Pancreas (tissue), 10 donors: ENCODE measurements around the gene PRR3. TPM values are rescaled to one million over a fixed set of nuclear protein-coding genes. Genes with fewer than 3 reads are reported as not detected.
"Not testable (repeated sequence)": the region's sequence is repeated elsewhere in the genome, so short reads cannot be mapped to it uniquely, and the experiment has no call there.

Source experiments
- ATAC-seq, 4 donors: fragments of 200-7000 bp; cut with Tn5 transposase; one replicate each; pipeline versions ENCODE4 v1.8.0 to v1.9.1; 2020; ENCODE audit warnings: mild to moderate bottlenecking in 4 of 4, moderate library complexity in 4 of 4
- DNase-seq, 6 donors: peaks; one replicate each; pipeline ENCODE4 v3.0.0-alpha.2; 2020
- FAIRE-seq: peaks from 2 replicates; lab custom pipeline; 2012; peaks lifted over from hg19 to GRCh38; lab: Jason Lieb, UNC
- H3K27ac ChIP-seq, 4 donors: fragments of 200-600 bp; sonication (generic); 1 replicate in 3 of 4; 2 replicates in 1 of 4; pipeline versions ENCODE4 v1.5.0 to v1.8.0; 2020
- H3K27me3 ChIP-seq, 4 donors: fragments of 200-600 bp; one replicate each; pipeline ENCODE4 v1.8.0; 2021
- H3K36me3 ChIP-seq, 3 donors: fragments of 200-600 bp; sonication (generic) in 1 of 3; one replicate each; pipeline versions ENCODE4 v1.5.0 to v1.8.0; 2020 to 2021
- H3K4me1 ChIP-seq, 3 donors: fragments of 200-600 bp; one replicate each; pipeline ENCODE4 v1.8.0; 2021
- H3K4me3 ChIP-seq, 4 donors: fragments of 200-600 bp; sonication (generic) in 2 of 4; one replicate each; pipeline versions ENCODE4 v1.5.0 to v1.8.0; 2020 to 2021
- H3K9me3 ChIP-seq, 4 donors: fragments of 200-600 bp; one replicate each; pipeline ENCODE4 v1.8.0; 2021
- WGBS, 2 donors: extraction: QIAGEN DNeasy Blood & Tissue Kit; methylation state at CpG; one replicate each; pipeline ENCODE4 v1.1.7; 2013; 5-methylcytosine and 5-hydroxymethylcytosine counted together
- intact Hi-C, 3 donors: fragments of 100-400 bp; cut with DNase I; formaldehyde crosslinking; loops; one replicate each; pipeline versions ENCODE4 v1.11.1 to v1.14.2; 2022
- polyA plus RNA-seq, 2 donors: library from polyadenylated mRNA; stranded (reverse); fragments of 200-250 nt; gene quantifications; one replicate each; pipeline ENCODE4 v1.2.3, GENCODE V29; 2013
- total RNA-seq, 6 donors: library from RNA; stranded (reverse); fragmentation: NEBNext Ultra II Directional in 4 of 6; extraction: Animal tissue kit (Norgen Biotek cat#: 25700) in 4 of 6; gene quantifications; one replicate each; pipeline versions ENCODE4 v1.2.1 to v1.2.4, GENCODE V29; 2021 to 2023
- TF ChIP-seq, protein P1 (sequence below), 4 donors: fragments of 200-600 bp; sonication (generic) in 3 of 4; IDR thresholded peaks; one replicate each; pipeline versions ENCODE4 v1.5.0 to v1.8.0; 2021; ENCODE audit warnings: antibody characterized with exemption in 4 of 4
- donor health status: healthy with polysubstance abuse.
- donor health status: DM: no; HTN: no; CAD: no; lungs with moderate emphysema.
- donor health status: DM: no; HTN: no; CAD: no.
- donor health status: control.
- donor health status: control.
- donor health status: Bipolar disorder and iron deficiency.
- donor health status: DM: yes; HTN: yes; CAD: no.
- donor health status: DM: no; HTN: no; CAD: no.
- donor health status: DM: no; HTN: no; CAD: no.
- donor health status: DM: yes; HTN: yes; CAD: no.

Gene PRR3
- total and polyA plus RNA-seq, 8 donors: 2.2 to 8.7 (median 3.7) TPM

DNA sequence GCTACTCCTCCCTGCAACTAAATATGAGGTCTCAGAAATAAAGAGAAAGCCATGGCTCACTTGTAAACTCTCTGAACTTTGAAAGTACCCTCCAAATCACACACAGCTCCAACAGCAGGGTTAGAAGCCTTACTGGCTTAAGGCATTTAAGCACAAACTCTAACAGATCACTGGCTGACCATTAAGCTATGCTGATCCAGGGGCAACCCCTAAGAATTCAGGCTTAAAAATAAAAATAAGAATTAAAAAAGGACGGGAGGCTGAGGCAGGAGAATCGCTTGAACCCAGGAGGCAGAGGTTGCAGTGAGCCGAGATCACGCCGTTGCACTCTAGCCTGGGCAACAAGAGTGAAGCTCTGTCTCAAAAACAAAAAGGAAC, 45.9 kb upstream of the PRR3 start:
- Histone ChIP-seq H3K9me3 (no peaks in the 10 kb centered on the region), H3K27me3 (no peaks in the 10 kb centered on the region), H3K27ac (no peak overlapping the region), H3K36me3 (no peaks in the 10 kb centered on the region), H3K4me3 (no peak overlapping the region), H3K4me1 (no peaks in the 10 kb centered on the region)
- ATAC-seq: no peak
- WGBS, 2 donors: 73 to 75% methylated on average over 5 of the region's 5 CpGs
- no peak for FAIRE-seq
- TF ChIP-seq, protein P1, sequence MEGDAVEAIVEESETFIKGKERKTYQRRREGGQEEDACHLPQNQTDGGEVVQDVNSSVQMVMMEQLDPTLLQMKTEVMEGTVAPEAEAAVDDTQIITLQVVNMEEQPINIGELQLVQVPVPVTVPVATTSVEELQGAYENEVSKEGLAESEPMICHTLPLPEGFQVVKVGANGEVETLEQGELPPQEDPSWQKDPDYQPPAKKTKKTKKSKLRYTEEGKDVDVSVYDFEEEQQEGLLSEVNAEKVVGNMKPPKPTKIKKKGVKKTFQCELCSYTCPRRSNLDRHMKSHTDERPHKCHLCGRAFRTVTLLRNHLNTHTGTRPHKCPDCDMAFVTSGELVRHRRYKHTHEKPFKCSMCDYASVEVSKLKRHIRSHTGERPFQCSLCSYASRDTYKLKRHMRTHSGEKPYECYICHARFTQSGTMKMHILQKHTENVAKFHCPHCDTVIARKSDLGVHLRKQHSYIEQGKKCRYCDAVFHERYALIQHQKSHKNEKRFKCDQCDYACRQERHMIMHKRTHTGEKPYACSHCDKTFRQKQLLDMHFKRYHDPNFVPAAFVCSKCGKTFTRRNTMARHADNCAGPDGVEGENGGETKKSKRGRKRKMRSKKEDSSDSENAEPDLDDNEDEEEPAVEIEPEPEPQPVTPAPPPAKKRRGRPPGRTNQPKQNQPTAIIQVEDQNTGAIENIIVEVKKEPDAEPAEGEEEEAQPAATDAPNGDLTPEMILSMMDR (IDR thresholded peaks at IDR 0.05): no peak
- intact Hi-C loops: no loop called here
- DNase-seq: no peak

DNA sequence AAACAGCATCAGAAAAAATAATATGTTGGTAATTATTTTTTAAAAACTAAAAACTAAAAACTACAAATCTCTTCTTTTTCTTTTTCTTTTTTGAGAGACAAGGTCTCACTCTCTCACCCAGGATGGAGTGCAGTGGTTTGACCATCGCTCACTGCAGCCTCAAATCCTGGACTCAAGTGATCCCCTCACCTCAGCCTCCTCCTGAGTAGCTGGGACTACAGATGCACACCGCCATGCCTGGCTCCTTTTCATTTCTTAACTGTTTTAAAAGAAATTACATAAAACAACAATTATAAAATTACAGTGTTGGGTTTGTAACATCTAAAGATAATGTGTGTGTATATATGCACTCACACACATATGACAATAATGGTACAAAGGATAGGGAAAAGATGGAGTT, 43.6 kb upstream of the PRR3 start:
- no peaks in the 10 kb centered on the region for H3K9me3 ChIP-seq
- peaks cover 0 to 2% (median 0%) of the 10 kb centered on the region in 3 donors for H3K4me1 ChIP-seq
- no peaks in the 10 kb centered on the region for H3K36me3 ChIP-seq
- 87 to 93% methylated on average over 2 of the region's 2 CpGs for WGBS, 2 donors
- TF ChIP-seq, protein P1 (IDR thresholded peaks at IDR 0.05): no peak
- no peak overlapping the region for H3K27ac ChIP-seq
- H3K27me3 ChIP-seq: no peaks in the 10 kb centered on the region
- H3K4me3 ChIP-seq: no peak overlapping the region
- intact Hi-C loops: no loop called here
- FAIRE-seq: no peak
- ATAC-seq: no peak
- DNase-seq: no peak

DNA sequence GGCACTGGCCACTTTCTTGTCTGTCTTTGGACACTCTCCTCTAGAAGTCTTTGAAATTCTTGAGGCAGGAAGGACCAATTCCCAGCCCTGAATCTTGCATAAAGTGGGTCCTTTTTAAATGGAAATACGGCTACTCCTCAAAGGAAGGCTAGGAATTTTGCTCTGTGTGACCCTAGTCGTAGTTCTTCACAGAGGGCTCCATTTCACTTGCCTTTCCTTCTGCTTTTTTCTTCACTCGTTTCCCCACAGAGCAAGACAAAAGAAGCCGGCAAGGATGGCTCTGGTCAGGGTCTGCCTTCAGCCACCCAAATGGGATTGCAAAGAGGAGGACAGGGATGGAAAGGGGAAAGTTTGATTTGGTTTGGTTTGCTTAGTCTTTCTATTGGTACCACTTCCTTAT, 42.0 kb upstream of the PRR3 start:
- Histone ChIP-seq H3K9me3 (no peaks in the 10 kb centered on the region), H3K27ac (peak overlapping the region in 1 of 4 donors; percentile 33), H3K4me3 (no peak overlapping the region), H3K27me3 (no peaks in the 10 kb centered on the region), H3K36me3 (no peaks in the 10 kb centered on the region), H3K4me1 (peaks cover 0 to 2% (median 0%) of the 10 kb centered on the region in 3 donors)
- FAIRE-seq (no peak), ATAC-seq (no peak), DNase-seq (no peak)
- 51 to 60% methylated on average over 4 of the region's 4 CpGs for WGBS, 2 donors
- intact Hi-C loops: no loop called here
- TF ChIP-seq, protein P1 (IDR thresholded peaks at IDR 0.05): no peak

DNA sequence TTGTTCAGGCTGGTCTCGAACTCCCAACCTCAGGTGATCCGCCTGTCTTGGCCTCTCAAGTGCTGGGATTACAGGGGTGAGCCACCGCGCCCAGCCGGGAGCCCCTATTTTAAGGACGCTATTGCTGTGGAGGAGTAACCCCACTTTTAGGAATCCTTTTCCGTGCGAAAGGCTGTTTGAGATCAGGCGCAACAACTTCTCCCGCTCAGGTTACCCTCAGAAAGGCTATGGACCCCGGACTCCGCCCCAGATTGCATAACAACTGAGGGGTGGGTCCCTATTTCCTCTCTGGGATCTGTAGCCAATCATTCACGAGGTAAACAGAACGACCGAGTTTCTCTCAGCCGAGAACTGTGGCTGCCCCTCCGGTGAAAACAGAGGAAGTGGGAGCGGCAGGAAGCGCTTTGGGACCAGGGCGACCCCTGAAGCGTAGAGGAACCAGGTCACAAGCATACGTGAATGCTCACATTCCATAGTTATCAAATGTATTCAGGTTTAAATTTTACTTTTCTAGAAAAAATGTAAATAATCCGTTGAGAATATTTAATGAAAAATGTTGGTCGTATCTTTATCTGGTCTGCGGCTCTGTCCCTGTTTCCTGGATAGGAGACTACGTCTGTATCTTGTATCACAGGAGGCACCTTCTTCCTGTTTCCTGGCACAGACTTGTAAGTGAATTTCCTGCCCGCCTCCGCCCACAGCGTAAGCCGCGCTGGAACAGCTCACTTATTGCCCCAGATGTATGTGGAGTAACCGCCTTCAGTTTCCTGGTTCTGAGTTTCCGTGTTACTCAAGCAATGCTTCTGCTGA, 40.9 kb upstream of the PRR3 start:
- H3K4me3 ChIP-seq: peak overlapping the region in 3 of 4 donors; percentile 23 to 48 (median 37)
- FAIRE-seq: peak; percentile 54
- intact Hi-C loops: no loop called here

DNA sequence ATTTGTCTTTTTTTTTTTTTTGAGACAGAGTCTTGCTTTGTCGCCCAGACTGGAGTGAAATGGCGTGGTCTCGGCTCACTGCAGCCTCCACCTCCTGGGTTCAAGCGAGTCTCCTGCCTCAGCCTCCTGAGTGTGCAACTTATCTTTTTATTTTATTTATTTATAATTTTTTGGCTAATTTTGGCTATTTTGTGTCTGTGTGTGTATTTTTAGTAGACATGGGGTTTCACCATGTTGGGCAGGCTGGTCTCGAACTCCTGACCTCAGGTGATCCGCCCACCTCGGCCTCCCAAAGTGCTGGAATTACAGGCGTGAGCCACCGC, 40.4 kb upstream of the PRR3 start:
- 67% methylated on average over 9 of the region's 9 CpGs for WGBS, 2 donors
- Histone ChIP-seq H3K27ac (peak overlapping the region; percentile 79 to 95 (median 92)), H3K4me3 (peak overlapping the region in 3 of 4 donors; percentile 23 to 48 (median 37))
- FAIRE-seq, DNase-seq, H3K36me3 ChIP-seq, H3K9me3 ChIP-seq, H3K4me1 ChIP-seq, ATAC-seq, intact Hi-C loops, H3K27me3 ChIP-seq: not testable (repeated sequence)

More for the DNA sequence above, 40.9 kb upstream of the PRR3 start:
- peaks cover 0 to 2% (median 0%) of the 10 kb centered on the region in 3 donors for H3K4me1 ChIP-seq
- H3K27me3 ChIP-seq: no peaks in the 10 kb centered on the region
- 1 to 3% methylated on average over 33 of the region's 33 CpGs for WGBS, 2 donors
- DNase-seq: peak; percentile 79 to 92 (median 88)
- peak; percentile 96 to 98 (median 98) for ATAC-seq
- H3K9me3 ChIP-seq: no peaks in the 10 kb centered on the region
- H3K27ac ChIP-seq: peak overlapping the region; percentile 79 to 95 (median 92)
- no peaks in the 10 kb centered on the region for H3K36me3 ChIP-seq
- TF ChIP-seq, protein P1 (IDR thresholded peaks at IDR 0.05): no peak

DNA sequence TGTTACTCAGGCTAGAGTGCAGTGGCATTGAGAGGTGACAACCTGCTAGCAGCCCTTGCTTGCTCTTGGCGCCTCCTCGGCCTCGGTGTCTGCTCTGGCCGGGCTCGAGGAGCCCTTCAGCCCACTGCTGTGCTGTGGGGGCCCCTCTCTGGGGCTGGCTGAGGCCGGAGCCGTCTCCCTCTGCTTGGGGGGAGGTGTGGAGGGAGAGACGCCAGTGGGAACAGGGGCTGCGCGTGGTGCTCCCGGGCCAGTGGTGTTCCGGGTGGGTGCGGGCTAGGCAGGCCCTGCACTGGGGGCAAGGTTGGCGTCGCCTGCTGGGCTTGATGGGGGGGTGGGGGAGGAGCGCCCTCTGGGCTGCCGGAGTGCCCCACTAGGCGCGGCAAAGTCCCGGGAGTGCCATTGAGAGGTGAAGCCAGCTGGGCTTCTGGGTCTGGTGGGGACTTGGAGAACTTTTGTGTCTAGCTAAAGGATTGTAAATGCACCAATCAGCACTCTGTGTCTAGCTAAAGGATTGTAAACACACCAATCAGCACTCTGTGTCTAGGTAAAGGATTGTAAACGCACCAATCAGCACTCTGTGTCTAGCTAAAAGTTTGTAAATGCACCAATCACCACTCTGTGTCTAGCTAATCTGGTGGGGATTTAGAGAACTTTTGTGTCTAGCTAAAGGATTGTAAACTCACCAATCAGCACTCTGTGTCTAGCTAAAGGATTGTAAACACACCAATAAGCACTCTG, 39.2 kb upstream of the PRR3 start:
- H3K4me3 ChIP-seq, H3K27me3 ChIP-seq, H3K27ac ChIP-seq, FAIRE-seq, H3K9me3 ChIP-seq, intact Hi-C loops, ATAC-seq, H3K4me1 ChIP-seq, H3K36me3 ChIP-seq: not testable (repeated sequence)
- DNase-seq: peak in 2 of 6 donors; percentile 43 to 73
- WGBS, 2 donors: 93 to 96% methylated on average over 19 to 21 of the region's 21 CpGs

DNA sequence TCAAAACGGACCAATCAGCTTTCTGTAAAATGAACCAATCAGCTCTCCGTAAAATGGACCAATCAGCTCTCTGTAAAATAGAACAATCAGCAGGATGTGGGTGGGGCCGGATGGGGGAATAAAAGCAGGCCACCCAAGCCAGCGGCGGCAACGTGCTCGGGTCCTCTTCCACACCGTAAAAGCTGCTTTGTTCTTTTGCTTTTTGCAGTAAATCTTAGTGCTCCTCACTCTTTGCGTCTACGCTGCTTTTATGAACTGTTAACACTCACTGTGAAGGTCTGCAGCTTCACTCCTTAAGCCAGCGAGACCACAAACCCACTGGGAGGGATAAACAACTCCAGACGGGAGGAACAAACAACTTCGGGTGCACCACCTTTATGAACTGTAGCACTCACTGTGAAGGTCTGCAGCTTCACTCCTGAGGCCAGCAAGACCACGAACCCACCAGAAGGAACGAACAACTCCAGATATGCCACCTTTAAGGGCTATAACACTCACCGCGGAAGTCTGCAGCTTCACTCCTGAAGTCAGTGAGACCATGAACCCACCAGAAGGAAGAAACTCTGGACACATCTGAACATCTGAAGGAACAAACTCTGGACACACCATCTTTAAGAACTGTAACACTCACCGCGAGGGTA, 38.5 kb upstream of the PRR3 start:
- H3K27me3 ChIP-seq, DNase-seq, H3K4me3 ChIP-seq, intact Hi-C loops, FAIRE-seq, H3K27ac ChIP-seq, ATAC-seq, H3K36me3 ChIP-seq, H3K4me1 ChIP-seq, H3K9me3 ChIP-seq: not testable (repeated sequence)
- WGBS, 2 donors: 84 to 85% methylated on average over 19 of the region's 19 CpGs
